HG03558 (cell line): Measurements from ENCODE around the gene TNS3.
A peak's percentile ranks its signal among the peaks of the same experiment; 100 is the strongest.
"Not testable (repeated sequence)": the region's sequence is repeated elsewhere in the genome, so short reads cannot be mapped to it uniquely, and the experiment has no call there.

Source experiments
- ATAC-seq: cut with Tn5 transposase; IDR thresholded peaks from one replicate; pipeline ENCODE4 v1.9.1; 2021; ENCODE audit warnings: moderate number of reproducible peaks; ENCODE audit not compliant: unreplicated experiment; ENCODE audit errors: extremely low read depth

Gene TNS3

GRCh38 chr7:47262160-47262559 is 319.8 kb downstream of the TNS3 start:
- ATAC-seq: not testable (repeated sequence)

- ATAC-seq: no peak
These were observed 321.6 kb downstream of the TNS3 start for GRCh38 chr7:47260270-47260669.

DNA sequence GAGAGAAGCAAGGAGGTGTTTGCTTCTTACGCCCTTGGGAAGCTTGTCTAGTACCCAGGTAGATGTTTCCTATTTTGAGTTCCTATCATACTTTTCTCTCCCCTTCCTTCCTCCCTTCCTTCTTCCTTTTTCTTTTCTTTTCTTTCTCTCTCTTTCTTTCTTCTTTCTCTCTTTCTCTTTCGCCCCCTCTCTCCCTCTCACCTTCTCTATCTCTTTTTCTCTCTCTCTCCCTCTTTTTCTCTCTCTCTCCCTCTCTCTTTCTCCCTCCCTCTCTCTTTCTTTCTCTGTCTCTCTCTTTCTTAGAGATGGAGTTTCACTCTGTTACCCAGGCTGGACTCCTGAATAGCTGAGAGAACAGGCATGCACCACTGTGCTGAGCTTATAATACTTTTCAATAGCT is 322.2 kb downstream of the TNS3 start:
- ATAC-seq: no peak

- ATAC-seq: no peak
These were observed 323.1 kb downstream of the TNS3 start for GRCh38 chr7:47258798-47259197.

DNA sequence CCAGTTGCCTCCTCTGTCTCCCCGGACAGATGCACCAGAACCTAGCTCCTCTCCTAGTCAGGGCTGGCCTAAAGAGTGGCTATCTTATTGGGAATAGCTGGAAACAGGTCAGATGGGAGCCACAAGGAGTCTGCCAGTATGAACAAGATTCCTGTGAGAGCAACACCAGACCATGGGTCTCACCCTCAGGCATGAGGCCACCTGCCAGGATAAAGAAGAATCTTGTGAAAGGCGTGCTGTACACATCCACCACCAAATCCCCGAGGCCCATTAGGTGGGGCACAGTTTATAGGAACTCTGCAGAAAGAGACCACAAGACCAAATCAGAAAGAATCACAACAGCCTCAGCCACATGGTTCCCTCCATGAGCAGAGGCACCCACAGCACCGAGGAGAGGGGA is 325.9 kb downstream of the TNS3 start:
- ATAC-seq: no peak

GRCh38 chr7:47255441-47255840 is 326.5 kb downstream of the TNS3 start:
- no peak for ATAC-seq

DNA sequence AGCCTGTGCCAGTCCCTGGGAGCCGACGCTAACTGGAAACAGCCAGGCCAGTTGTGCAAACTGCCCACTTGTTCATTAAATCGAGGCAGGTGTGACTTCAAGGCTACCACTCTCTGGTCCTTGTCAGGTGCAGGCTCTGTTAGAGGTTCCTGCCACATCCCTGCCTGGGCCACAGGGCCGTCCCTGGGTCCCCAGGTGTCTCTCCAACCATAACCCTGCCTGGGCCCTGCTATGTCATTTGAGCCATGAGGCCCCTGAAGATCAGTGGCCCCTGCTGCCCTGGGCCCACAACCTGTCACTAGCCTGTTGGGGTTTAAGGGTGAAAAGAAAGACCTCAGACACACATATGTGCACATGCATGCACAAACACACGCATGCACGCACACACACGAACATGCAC is 326.9 kb downstream of the TNS3 start:
- ATAC-seq: no peak

GRCh38 chr7:47254081-47254977 is 327.6 kb downstream of the TNS3 start:
- peak; percentile 43 for ATAC-seq

DNA sequence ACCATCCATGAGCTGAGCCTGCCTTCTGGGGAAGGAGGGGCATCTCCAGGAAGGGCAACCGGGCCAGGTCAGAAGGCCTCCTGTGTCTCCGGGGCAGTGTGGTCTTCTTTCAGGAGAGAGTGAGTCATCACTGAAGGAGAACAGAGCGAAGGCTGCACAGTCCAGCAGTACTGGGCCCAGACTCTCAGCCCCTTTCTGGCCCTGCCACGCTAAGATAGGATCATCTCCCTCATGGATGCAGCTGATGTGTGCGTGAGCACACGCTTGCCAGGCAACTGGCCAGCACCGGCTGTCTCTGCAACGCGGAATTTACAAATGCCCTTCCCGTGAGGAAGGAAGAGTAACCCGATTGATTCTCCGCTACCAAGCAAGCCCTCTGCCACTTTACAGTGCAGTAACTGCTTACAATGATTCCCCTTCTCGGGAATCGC is 328.2 kb downstream of the TNS3 start:
- ATAC-seq: no peak

- ATAC-seq: no peak
These were observed 329.2 kb downstream of the TNS3 start for GRCh38 chr7:47252675-47253074.

- ATAC-seq: no peak
These were observed 332.6 kb downstream of the TNS3 start for GRCh38 chr7:47249361-47249760.

- no peak for ATAC-seq
These were observed 333.1 kb downstream of the TNS3 start for GRCh38 chr7:47248797-47249196.

- no peak for ATAC-seq
These were observed 334.8 kb downstream of the TNS3 start for GRCh38 chr7:47247132-47247531.

DNA sequence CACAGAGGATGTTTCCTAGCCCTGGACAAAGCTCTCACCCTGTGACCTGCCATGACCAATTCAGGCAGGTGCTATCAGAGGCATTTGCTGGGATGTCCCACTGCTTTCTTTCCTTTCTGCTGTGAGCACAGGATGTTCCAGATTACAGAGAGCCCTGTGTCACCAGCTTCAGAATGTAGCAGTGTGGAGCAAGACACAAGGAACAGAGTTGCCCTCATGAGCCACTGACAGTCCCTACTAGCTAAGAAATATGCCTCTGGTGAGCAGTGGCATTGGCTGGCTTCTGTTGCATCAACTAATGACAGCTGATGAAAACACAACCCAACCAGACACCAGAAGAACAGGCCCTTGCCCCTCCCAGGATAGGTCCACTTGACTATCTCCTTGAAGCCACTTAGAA is 337.2 kb downstream of the TNS3 start:
- no peak for ATAC-seq

DNA sequence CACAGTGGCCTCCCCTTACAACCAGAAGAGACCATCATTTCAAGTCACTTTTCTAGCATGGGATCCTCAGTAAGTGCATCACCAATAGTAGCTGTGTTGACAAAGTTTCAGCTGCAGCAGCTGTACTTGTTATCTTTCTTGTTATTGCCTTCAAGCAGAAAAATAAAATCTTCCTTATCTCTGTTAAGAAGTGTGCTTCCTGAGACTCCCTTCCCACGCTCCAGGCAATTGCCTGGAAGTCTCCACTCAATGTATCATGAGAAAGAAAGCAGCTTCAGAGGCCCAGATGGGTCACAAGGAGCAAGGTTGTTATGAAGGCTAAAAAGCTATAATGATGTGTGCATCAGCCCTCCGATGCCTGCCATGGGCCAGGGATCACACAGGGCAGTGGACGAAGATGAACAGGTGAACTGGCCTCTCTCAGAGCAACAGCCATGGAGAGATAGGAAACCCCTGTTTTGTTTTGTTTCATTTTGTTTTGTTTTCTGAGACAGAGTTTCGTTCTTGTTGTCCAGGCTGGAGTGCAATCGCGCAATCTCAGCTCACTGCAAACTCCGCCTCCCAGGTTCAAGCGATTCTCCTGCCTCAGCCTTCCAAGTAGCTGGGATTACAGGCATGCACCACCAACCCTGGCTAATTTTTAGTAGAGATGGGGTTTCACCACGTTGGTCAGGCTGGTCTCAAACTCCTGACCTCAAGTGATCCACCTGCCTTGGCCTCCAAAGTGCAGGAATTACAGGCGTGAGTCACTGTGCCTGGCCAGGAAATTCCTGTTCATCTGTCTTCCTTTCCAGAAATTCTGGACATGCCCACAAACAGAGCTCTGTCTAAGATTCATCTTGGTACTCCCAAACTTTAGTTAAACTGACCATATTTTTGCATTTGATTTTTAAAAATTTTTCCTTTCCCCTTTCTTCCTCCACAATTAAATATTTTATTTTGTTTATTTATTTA is 340.5 kb downstream of the TNS3 start:
- no peak for ATAC-seq

DNA sequence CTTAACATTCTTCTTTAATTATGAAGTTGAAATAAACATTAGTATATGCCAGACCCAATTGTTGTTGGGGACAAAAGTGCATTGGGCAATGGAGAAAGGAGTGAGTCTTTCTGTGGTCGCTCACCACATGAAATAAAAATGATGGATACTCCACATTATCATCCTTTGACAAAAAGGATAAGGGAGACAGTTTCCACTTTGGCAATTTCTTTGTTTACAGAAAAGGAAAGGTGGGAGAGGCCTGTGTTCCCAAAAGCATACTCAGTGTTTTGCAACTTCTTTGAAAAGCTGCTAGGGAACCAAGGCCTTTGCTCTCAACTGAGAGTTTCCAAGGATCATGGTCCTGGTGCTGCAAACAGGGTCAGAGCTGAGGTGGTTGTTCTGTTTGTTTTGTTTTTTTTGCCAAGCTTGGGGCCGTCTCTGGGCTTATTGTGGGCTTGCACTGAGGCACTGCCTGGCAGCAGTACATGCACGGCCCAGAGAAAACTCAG is 341.9 kb downstream of the TNS3 start:
- ATAC-seq: no peak

GRCh38 chr7:47239034-47239433 is 342.9 kb downstream of the TNS3 start:
- ATAC-seq: no peak

DNA sequence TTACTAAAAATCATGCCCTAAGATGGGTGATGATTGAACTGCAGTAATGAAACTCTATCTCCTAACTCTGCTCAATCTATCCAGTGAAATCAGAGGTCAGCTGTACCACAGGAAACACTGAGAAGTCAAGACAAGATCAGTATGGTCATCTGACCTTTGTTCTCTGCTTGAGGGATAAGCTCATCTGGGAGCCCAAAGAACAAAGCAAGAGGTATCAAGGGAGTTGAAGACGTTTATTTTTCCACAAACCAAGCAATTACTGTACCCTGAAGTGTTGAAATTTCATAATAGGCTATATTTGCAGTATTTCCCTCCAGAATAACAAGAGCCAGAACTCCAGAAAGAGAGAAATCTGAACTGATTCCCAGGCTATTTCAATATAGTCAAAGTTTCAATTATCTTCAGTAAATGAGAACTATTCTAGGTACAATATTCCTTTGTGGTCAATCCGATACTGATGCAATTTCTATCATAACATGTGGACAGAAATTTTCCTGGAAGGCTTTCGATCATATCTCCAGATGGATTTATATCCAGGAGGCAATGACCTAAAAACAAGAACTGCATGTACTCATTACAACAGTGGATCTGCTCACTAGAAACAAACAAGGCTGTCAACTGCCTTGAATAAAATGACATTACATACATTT is 345.3 kb downstream of the TNS3 start:
- ATAC-seq: no peak

GRCh38 chr7:47233996-47234395 is 347.9 kb downstream of the TNS3 start:
- ATAC-seq: no peak

DNA sequence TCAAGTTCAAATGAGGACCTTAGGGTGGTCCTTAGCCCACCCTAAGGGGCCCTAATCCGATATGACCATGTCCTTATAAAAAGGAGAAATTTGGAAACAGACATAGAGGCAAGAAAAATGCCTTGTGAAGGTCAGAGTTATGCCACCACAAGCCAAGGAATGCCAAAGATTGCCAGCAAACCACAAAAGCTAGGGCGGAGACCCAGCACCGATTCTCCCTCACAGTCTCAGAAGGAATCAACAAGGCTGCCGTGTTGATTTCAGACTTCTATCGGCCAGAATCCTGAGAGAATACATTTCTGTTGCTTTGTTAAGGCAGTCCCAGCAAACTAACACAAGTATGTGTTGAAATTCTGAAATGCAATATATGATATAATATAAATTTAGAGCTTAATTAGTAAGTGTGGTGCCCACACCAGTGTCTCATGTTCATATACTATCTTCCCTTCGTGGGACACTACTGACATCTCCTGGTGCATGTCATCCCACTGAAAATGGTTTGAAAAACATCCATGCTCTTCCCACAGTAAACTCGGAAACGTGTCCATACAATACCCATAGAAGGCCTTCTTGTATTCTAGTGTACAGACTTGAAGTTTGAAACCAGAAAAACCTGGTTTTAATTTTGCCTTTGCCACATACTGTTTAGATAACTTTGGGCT is 349.0 kb downstream of the TNS3 start:
- no peak for ATAC-seq
